ENCODE data around the gene C2orf72. TPM values are rescaled to one million over a fixed set of nuclear protein-coding genes. Genes with fewer than 3 reads are reported as not detected.

The C2orf72 gene
- total RNA-seq, 2 donors from 2014 or later = 0.84 to 1.4 TPM

DNA sequence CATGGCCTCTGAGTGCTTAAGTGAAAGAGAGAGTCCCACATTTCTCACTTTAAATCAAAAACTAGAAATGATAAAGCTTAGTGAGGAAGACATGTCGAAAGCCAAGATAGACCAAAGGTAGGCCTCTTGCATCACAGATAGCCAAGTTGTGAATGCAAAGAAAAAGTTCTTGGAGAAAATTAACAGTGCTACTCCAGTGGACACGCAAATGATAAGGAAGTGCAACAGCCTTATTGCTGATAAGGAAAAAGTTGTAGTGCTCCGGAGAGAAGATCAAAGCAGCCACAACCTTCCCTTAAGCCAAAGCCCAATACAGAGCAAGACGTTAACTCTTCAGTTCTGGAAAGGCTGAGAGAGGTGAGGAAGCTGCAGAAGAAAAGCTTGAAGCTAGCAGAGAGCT, 51.4 kb downstream of the C2orf72 start:
- DNase-seq = no peak
- peaks cover 12 to 35% of the 10 kb centered on the region in 2 donors for H3K36me3 Mint-ChIP-seq (ENCODE audit: insufficient read depth in 2 of 2)
- no peak overlapping the region for H3K27ac Mint-ChIP-seq
- H3K4me1 Mint-ChIP-seq (ENCODE audit: low read depth) = no peaks in the 10 kb centered on the region
- no peak for ATAC-seq (replicated peaks in 1 of 2)
- no peaks in the 10 kb centered on the region for H3K27me3 Mint-ChIP-seq (ENCODE audit: low read depth)
- H3K4me3 Mint-ChIP-seq = no peak overlapping the region
- peaks cover 0 to 4% of the 10 kb centered on the region in 2 donors for H3K9me3 Mint-ChIP-seq

DNA sequence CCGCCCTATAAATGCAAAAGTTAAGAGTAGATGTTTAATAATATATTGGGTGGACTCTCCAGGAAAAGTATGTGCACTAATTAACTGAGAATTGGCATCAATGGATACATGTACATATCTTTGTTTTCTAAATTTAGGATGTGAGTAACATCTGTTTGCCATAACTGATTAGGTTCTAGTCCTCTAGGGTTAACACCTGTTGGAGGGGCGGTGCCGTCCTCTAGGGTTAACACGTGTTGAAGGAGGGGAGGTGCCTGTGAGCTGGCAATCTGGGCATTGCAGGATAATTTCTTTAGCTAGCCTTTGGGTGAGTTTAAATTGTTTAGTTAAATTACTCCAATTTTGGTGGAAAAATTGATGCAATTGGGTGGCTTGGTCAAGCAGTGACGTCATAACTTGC, 56.6 kb downstream of the C2orf72 start:
- Mint-ChIP-seq H3K36me3 (ENCODE audit: insufficient read depth in 2 of 2) (peaks cover 23 to 50% of the 10 kb centered on the region in 2 donors), H3K9me3 (peaks cover 5 to 8% of the 10 kb centered on the region in 2 donors), H3K4me1 (ENCODE audit: low read depth) (no peaks in the 10 kb centered on the region), H3K27ac (no peak overlapping the region), H3K27me3 (ENCODE audit: low read depth) (no peaks in the 10 kb centered on the region), H3K4me3 (no peak overlapping the region)
- ATAC-seq (replicated peaks in 1 of 2) (no peak), DNase-seq (no peak)

DNA sequence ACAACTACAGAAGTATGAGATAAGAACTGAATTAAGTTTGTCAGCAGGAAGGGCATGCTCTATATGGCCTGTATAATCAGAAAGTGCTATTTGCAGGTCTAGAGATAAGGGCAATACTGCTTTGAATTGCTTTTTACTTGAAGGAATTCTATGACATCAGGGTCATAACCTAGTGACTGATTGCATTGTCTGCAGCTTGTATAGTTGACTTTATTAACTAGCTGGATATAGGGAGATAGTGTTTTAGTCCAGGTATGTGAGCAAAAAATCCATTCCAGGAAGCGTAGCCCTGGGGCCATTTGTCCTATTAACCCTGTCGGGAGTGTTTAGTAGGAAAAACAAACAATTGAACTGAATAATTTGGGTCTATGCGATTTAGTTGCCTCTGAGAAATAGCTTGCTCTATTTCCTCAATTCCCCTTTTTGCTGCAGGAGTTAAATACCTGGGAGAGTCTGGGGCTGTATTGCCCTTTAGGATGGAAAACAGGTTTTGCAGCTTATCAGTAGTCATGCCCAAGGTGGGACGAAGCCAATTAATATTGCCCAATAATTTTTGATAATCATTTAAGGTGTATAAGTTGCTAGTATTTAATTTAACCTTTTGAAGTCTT, 57.5 kb downstream of the C2orf72 start:
- H3K4me3 Mint-ChIP-seq = no peak overlapping the region

More for the DNA sequence above, 57.5 kb downstream of the C2orf72 start:
- Mint-ChIP-seq H3K9me3 (peaks cover 5 to 9% of the 10 kb centered on the region in 2 donors), H3K27ac (no peak overlapping the region), H3K36me3 (ENCODE audit: insufficient read depth in 2 of 2) (peaks cover 25 to 57% of the 10 kb centered on the region in 2 donors), H3K4me1 (ENCODE audit: low read depth) (no peaks in the 10 kb centered on the region), H3K27me3 (ENCODE audit: low read depth) (no peaks in the 10 kb centered on the region)
- ATAC-seq (replicated peaks in 1 of 2) (no peak), DNase-seq (no peak)

Other genes with a start within 250 kb of the C2orf72 start
- gene ITM2C, start 172.6 kb upstream of the C2orf72 start, total RNA-seq = 10 to 100 TPM; 42.8 to 58.7 TPM
- 1 to 10 TPM; 6.8 to 9.8 TPM for gene GPR55, start 112.3 kb upstream of the C2orf72 start, total RNA-seq
- gene SPATA3, start 41.4 kb upstream of the C2orf72 start, total RNA-seq = 1 to 10 TPM; 1.9 to 2.3 TPM
- 10 to 100 TPM; 64.2 to 66.8 TPM for gene PSMD1, start 19.3 kb downstream of the C2orf72 start, total RNA-seq
- not detected for gene HTR2B, start 87.5 kb downstream of the C2orf72 start, total RNA-seq
- gene ARMC9, start 161.1 kb downstream of the C2orf72 start, total RNA-seq = 1 to 10 TPM; 1.4 to 2.1 TPM

Measured in activated T-cell treated with anti-CD3 and anti-CD28 coated beads, Interleukin-2, amount 50 U/mL, for 72 hours (primary cell).